ENCODE measurements around the gene SLC15A1. TPM values are rescaled to one million over a fixed set of nuclear protein-coding genes. Genes with fewer than 3 reads are reported as not detected.
"Not testable (repeated sequence)": the region's sequence is repeated elsewhere in the genome, so short reads cannot be mapped to it uniquely, and the experiment has no call there.

SLC15A1 gene
- total RNA-seq, 1 donor from 2014 or later, result not detected

- intact Hi-C loops (cut with micrococcal nuclease), result no loop called here
Observed at GRCh38 chr13:98664047-98664446, 88.4 kb downstream of the SLC15A1 start.

GRCh38 chr13:98658131-98658530 is 94.3 kb downstream of the SLC15A1 start:
- intact Hi-C loops (cut with micrococcal nuclease), result no loop called here

- intact Hi-C loops (cut with micrococcal nuclease), result no loop called here
Observed at GRCh38 chr13:98657506-98658085, 94.9 kb downstream of the SLC15A1 start.

- intact Hi-C loops (cut with micrococcal nuclease), result no loop called here
Observed at GRCh38 chr13:98656223-98656622, 96.2 kb downstream of the SLC15A1 start.

GRCh38 chr13:98653463-98653985 is 98.9 kb downstream of the SLC15A1 start:
- intact Hi-C loops (cut with micrococcal nuclease), result loop anchor here (1.0 to 2.0 kb wide), 7 partner anchors 77 to 208 kb away; partner anchors contain the start of gene STK24

GRCh38 chr13:98652721-98653462 is 99.6 kb downstream of the SLC15A1 start:
- intact Hi-C loops (cut with micrococcal nuclease), result loop anchor here (1.0 to 2.0 kb wide), 7 partner anchors 76 to 208 kb away; partner anchors contain the start of gene STK24

GRCh38 chr13:98652276-98652675 is 100.2 kb downstream of the SLC15A1 start:
- intact Hi-C loops (cut with micrococcal nuclease), result loop anchor here (2.0 kb wide), 3 partner anchors 75 to 175 kb away; partner anchors contain the start of gene STK24

- intact Hi-C loops (cut with micrococcal nuclease), result loop anchor here (2.0 kb wide), 3 partner anchors 75 to 175 kb away; partner anchors contain the start of gene STK24
Observed at GRCh38 chr13:98651744-98652143, 100.7 kb downstream of the SLC15A1 start.

- intact Hi-C loops (cut with micrococcal nuclease), result no loop called here
Observed at GRCh38 chr13:98650396-98651107, 101.9 kb downstream of the SLC15A1 start.

- intact Hi-C loops (cut with micrococcal nuclease), result no loop called here
Observed at GRCh38 chr13:98649861-98650260, 102.6 kb downstream of the SLC15A1 start.

- intact Hi-C loops (cut with micrococcal nuclease), result no loop called here
Observed at GRCh38 chr13:98648686-98649085, 103.8 kb downstream of the SLC15A1 start.

- intact Hi-C loops (cut with micrococcal nuclease), result no loop called here
Observed at GRCh38 chr13:98648141-98648540, 104.3 kb downstream of the SLC15A1 start.

GRCh38 chr13:98647121-98647520 is 105.4 kb downstream of the SLC15A1 start:
- intact Hi-C loops (cut with micrococcal nuclease), result no loop called here

- intact Hi-C loops (cut with micrococcal nuclease), result no loop called here
Observed at GRCh38 chr13:98643479-98643878, 109.0 kb downstream of the SLC15A1 start.

GRCh38 chr13:98641075-98641474 is 111.4 kb downstream of the SLC15A1 start:
- intact Hi-C loops (cut with micrococcal nuclease), result no loop called here

- intact Hi-C loops (cut with micrococcal nuclease), result not testable (repeated sequence)
Observed at GRCh38 chr13:98639785-98640184, 112.7 kb downstream of the SLC15A1 start.

- intact Hi-C loops (cut with micrococcal nuclease), result not testable (repeated sequence)
Observed at GRCh38 chr13:98638352-98638751, 114.1 kb downstream of the SLC15A1 start.

Other genes starting within 250 kb of the SLC15A1 start
- gene STK24, start 175.6 kb downstream of the SLC15A1 start, total RNA-seq, result 151 TPM in 2 replicates
- gene DOCK9, start 225.4 kb upstream of the SLC15A1 start, total RNA-seq, result 95.8 and 97.6 TPM in 2 replicates

All from T-helper 1 cell treated with Interleukin-12 subunit alpha and Interleukin-12 subunit beta and Interleukin-4 antibody, amounts not matched to agents 30 ng/mL and 1 ng/mL, for 36 hours (primary cell).